PC-9 (cell line): ENCODE results near the gene KCNA2. TPM values are rescaled to one million over a fixed set of nuclear protein-coding genes. Genes with fewer than 3 reads are reported as not detected.

Experiments
- BruUV-seq: library from RNA; stranded (reverse); fragments of 400-500 nt; replicated peaks from 2 replicates; lab custom pipeline; 2021; lab: Mats Ljungman, UMichigan
- CTCF ChIA-PET: fragments of 300-600 bp; sonication (Branson Sonifier 250); formaldehyde crosslinking; loops from one replicate; lab custom pipeline; 2022; ENCODE audit warnings: antibody characterized with exemption; lab: Charles Lee
- POLR2A ChIA-PET: fragments of 300-600 bp; sonication (Branson Sonifier 250); formaldehyde crosslinking; loops from one replicate; lab custom pipeline; 2022; ENCODE audit warnings: antibody characterized with exemption; ENCODE audit not compliant: unreplicated experiment; lab: Charles Lee
- DNase-seq, 2 experiments: peaks; one replicate each; pipeline versions ENCODE4 v3.0.0 to v3.0.0-alpha.2; 2015 to 2022; ENCODE audit warnings: mixed read lengths in 1 of 2
- H2AFZ ChIP-seq: fragments of 200-600 bp; sonication (generic); 2 replicates; pipeline ENCODE4 v1.8.1; 2017; ENCODE audit warnings: antibody characterized with exemption
- H3F3A ChIP-seq: fragments of 200-600 bp; sonication (generic); 2 replicates; pipeline ENCODE4 v1.8.1; 2017; ENCODE audit warnings: antibody characterized with exemption, mild to moderate bottlenecking, low read depth; ENCODE audit not compliant: insufficient read depth
- H3K27ac ChIP-seq: fragments of 200-600 bp; sonication (generic); 2 replicates; pipeline ENCODE4 v1.6.1; 2016; ENCODE audit warnings: mixed run types
- H3K27me3 ChIP-seq: fragments of 200-600 bp; sonication (generic); 2 replicates; pipeline ENCODE4 v1.6.1; 2016; ENCODE audit warnings: low read depth, mixed run types; ENCODE audit not compliant: insufficient read depth
- H3K36me3 ChIP-seq: fragments of 200-600 bp; sonication (generic); 2 replicates; pipeline ENCODE4 v1.6.1; 2016; ENCODE audit warnings: low read depth, mixed run types
- H3K4me1 ChIP-seq: fragments of 200-600 bp; sonication (generic); replicated peaks from 2 replicates; pipeline ENCODE4 v1.6.1; 2016; ENCODE audit warnings: mixed run types; ENCODE audit not compliant: insufficient read depth
- H3K4me2 ChIP-seq: fragments of 200-600 bp; sonication (generic); 2 replicates; pipeline ENCODE4 v1.6.1; 2017; ENCODE audit warnings: mixed run types
- H3K4me3 ChIP-seq: fragments of 200-600 bp; sonication (generic); 2 replicates; pipeline ENCODE4 v1.6.1; 2016; ENCODE audit warnings: mixed run types
- H3K79me2 ChIP-seq: fragments of 200-600 bp; sonication (generic); 2 replicates; pipeline ENCODE4 v1.6.1; 2017; ENCODE audit warnings: low read depth, mixed run types
- H3K9me2 ChIP-seq: fragments of 200-600 bp; sonication (generic); 2 replicates; pipeline ENCODE4 v1.8.1; 2017; ENCODE audit warnings: mild to moderate bottlenecking; ENCODE audit not compliant: insufficient read depth
- H3K9me3 ChIP-seq: fragments of 200-600 bp; sonication (generic); 2 replicates; pipeline ENCODE4 v1.8.1; 2016; ENCODE audit warnings: low read depth; ENCODE audit not compliant: insufficient read depth
- H4K20me1 ChIP-seq: fragments of 200-600 bp; sonication (generic); 2 replicates; pipeline ENCODE4 v1.8.1; 2017; ENCODE audit not compliant: insufficient read depth
- EZH2 ChIP-seq: fragments of 200-600 bp; sonication (generic); IDR thresholded peaks from 2 replicates; pipeline ENCODE4 v1.8.0; 2017; ENCODE audit warnings: antibody characterized with exemption, low read depth
- intact Hi-C: fragments of 100-400 bp; cut with micrococcal nuclease; formaldehyde crosslinking; loops from one replicate; pipeline ENCODE4 v1.10.0; 2022; ENCODE audit not compliant: unreplicated experiment
- total RNA-seq: library from RNA; stranded (reverse); gene quantifications from 2 replicates; pipeline ENCODE4 v1.2.3, GENCODE V29; 2021
- TF ChIP-seq, protein P1 (sequence below): fragments of 200-600 bp; sonication (generic); conservative IDR thresholded peaks from 2 replicates; pipeline ENCODE4 v1.6.1; 2017; ENCODE audit warnings: mixed run types, antibody characterized with exemption, mild to moderate bottlenecking, moderate library complexity

Gene KCNA2
- total RNA-seq, 1 experiment from 2014 or later: not detected

DNA sequence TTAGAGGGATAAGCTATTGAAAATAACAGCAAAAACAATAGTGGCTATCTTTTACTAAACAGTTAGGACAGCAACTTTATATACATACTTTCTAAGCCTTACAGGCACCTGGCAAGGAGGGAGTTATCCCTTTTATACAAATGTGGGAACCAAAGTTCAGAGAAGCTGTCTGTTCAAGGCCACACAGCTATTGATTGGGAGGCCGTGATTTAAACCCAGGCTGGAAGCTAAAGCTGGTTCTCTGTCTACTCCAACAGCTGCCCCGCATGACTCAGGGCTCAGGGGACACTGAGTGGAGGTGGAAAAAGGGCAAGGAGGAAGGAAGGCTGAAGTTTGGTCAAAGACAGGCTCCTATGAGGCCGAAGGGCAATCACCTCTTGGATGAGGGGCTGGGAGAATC lies 26.7 kb downstream of the KCNA2 start:
- Histone ChIP-seq H3K79me2 (no peaks in the 10 kb centered on the region), H3K27ac (no peak overlapping the region), H3K4me2 (no peak overlapping the region), H4K20me1 (no peaks in the 10 kb centered on the region), H2AFZ (no peak overlapping the region), H3K27me3 (peaks cover 51% of the 10 kb centered on the region), H3K4me3 (no peak overlapping the region), H3K4me1 (no peaks in the 10 kb centered on the region), H3K9me2 (no peaks in the 10 kb centered on the region), H3F3A (no peaks in the 10 kb centered on the region), H3K36me3 (no peaks in the 10 kb centered on the region), H3K9me3 (no peaks in the 10 kb centered on the region)
- no TSS peak for BruUV-seq
- no peak for DNase-seq
- POLR2A ChIA-PET: no interaction called here
- CTCF ChIA-PET: no interaction called here
- TF ChIP-seq, protein P1, sequence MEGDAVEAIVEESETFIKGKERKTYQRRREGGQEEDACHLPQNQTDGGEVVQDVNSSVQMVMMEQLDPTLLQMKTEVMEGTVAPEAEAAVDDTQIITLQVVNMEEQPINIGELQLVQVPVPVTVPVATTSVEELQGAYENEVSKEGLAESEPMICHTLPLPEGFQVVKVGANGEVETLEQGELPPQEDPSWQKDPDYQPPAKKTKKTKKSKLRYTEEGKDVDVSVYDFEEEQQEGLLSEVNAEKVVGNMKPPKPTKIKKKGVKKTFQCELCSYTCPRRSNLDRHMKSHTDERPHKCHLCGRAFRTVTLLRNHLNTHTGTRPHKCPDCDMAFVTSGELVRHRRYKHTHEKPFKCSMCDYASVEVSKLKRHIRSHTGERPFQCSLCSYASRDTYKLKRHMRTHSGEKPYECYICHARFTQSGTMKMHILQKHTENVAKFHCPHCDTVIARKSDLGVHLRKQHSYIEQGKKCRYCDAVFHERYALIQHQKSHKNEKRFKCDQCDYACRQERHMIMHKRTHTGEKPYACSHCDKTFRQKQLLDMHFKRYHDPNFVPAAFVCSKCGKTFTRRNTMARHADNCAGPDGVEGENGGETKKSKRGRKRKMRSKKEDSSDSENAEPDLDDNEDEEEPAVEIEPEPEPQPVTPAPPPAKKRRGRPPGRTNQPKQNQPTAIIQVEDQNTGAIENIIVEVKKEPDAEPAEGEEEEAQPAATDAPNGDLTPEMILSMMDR: no peak
- no peak for TF ChIP-seq EZH2
- intact Hi-C loops: no loop called here

- ChIA-PET CTCF (no interaction called here), POLR2A (no interaction called here)
- H3K27ac ChIP-seq: no peak overlapping the region
- H3K36me3 ChIP-seq: no peaks in the 10 kb centered on the region
- H3K9me3 ChIP-seq: no peaks in the 10 kb centered on the region
- H3K27me3 ChIP-seq: peaks cover 44% of the 10 kb centered on the region
- no peak overlapping the region for H3K4me2 ChIP-seq
- H3K4me1 ChIP-seq: no peaks in the 10 kb centered on the region
- no peak for TF ChIP-seq EZH2
- TF ChIP-seq, protein P1: no peak
- no TSS peak for BruUV-seq
- no peaks in the 10 kb centered on the region for H4K20me1 ChIP-seq
- no peak for DNase-seq
- H2AFZ ChIP-seq: no peak overlapping the region
- no peak overlapping the region for H3K4me3 ChIP-seq
- no peaks in the 10 kb centered on the region for H3K79me2 ChIP-seq
- intact Hi-C loops: no loop called here
- H3K9me2 ChIP-seq: no peaks in the 10 kb centered on the region
- H3F3A ChIP-seq: no peaks in the 10 kb centered on the region
Measured at GRCh38 chr1:110576441-110576840, 29.7 kb downstream of the KCNA2 start.

- no peak overlapping the region for H3K4me3 ChIP-seq
- no TSS peak for BruUV-seq
- ChIA-PET POLR2A (no interaction called here), CTCF (no interaction called here)
- no peaks in the 10 kb centered on the region for H3K4me1 ChIP-seq
- H3K9me2 ChIP-seq: no peaks in the 10 kb centered on the region
- TF ChIP-seq, protein P1: no peak
- TF ChIP-seq EZH2: no peak
- H4K20me1 ChIP-seq: no peaks in the 10 kb centered on the region
- H2AFZ ChIP-seq: no peak overlapping the region
- no peak for DNase-seq
- H3K36me3 ChIP-seq: no peaks in the 10 kb centered on the region
- no peaks in the 10 kb centered on the region for H3F3A ChIP-seq
- no peaks in the 10 kb centered on the region for H3K9me3 ChIP-seq
- H3K27me3 ChIP-seq: peaks cover 58% of the 10 kb centered on the region
- H3K4me2 ChIP-seq: no peak overlapping the region
- H3K27ac ChIP-seq: no peak overlapping the region
- H3K79me2 ChIP-seq: no peaks in the 10 kb centered on the region
- intact Hi-C loops: no loop called here
Measured at GRCh38 chr1:110573314-110573713, 32.8 kb downstream of the KCNA2 start.
